Activated CD8-positive, alpha-beta T cell treated with anti-CD3 and anti-CD28 coated beads for 36 hours (primary cell): Measurements from ENCODE around the gene TGFBRAP1. TPM values are rescaled to one million over a fixed set of nuclear protein-coding genes. Genes with fewer than 3 reads are reported as not detected.

Experiments
- ATAC-seq: fragments of 200-7000 bp; cut with Tn5 transposase; one replicate; pipeline ENCODE4 v1.10.0; 2021; ENCODE audit warnings: mild to moderate bottlenecking, moderate library complexity
- CTCF ChIA-PET: fragments of 350-600 bp; sonication (Branson Sonifier 250); formaldehyde crosslinking; loops from one replicate; lab custom pipeline; 2021; ENCODE audit warnings: antibody characterized with exemption; lab: Charles Lee
- POLR2A ChIA-PET: fragments of 350-600 bp; sonication (Branson Sonifier 250); formaldehyde crosslinking; loops from one replicate; lab custom pipeline; 2021; ENCODE audit warnings: antibody characterized with exemption; lab: Charles Lee
- DNase-seq: peaks from one replicate; pipeline ENCODE4 v3.0.0-alpha.2; 2020
- H3K27ac Mint-ChIP-seq: one replicate; pipeline ENCODE4 v1.8.0; 2021; ENCODE audit warnings: mild to moderate bottlenecking, mixed read lengths
- H3K27me3 Mint-ChIP-seq: one replicate; pipeline ENCODE4 v1.8.0; 2021; ENCODE audit warnings: mixed read lengths
- H3K36me3 Mint-ChIP-seq: one replicate; pipeline ENCODE4 v1.8.0; 2021; ENCODE audit warnings: low read depth, mixed read lengths
- H3K4me1 Mint-ChIP-seq: one replicate; pipeline ENCODE4 v1.8.0; 2021; ENCODE audit warnings: low read depth, mixed read lengths
- H3K4me3 Mint-ChIP-seq: one replicate; pipeline ENCODE4 v1.8.0; 2021; ENCODE audit warnings: mild to moderate bottlenecking, moderate library complexity, mixed read lengths
- H3K9me3 Mint-ChIP-seq: one replicate; pipeline ENCODE4 v1.8.0; 2021; ENCODE audit warnings: mixed read lengths
- intact Hi-C: fragments of 100-400 bp; cut with micrococcal nuclease; formaldehyde crosslinking; loops from one replicate; pipeline ENCODE4 v1.10.0; 2022
- total RNA-seq, 2 experiments: library from RNA; stranded (reverse); gene quantifications; one replicate each; pipeline ENCODE4 v1.2.3, GENCODE V29; 2021
- TF ChIP-seq, protein P1 (sequence below): fragments of 200-600 bp; IDR thresholded peaks from one replicate; pipeline ENCODE4 v1.8.0; 2022; ENCODE audit warnings: antibody characterized with exemption, mild to moderate bottlenecking

Gene TGFBRAP1
- total RNA-seq, 2 experiments from 2014 or later: 17.9 to 20.2 TPM

DNA sequence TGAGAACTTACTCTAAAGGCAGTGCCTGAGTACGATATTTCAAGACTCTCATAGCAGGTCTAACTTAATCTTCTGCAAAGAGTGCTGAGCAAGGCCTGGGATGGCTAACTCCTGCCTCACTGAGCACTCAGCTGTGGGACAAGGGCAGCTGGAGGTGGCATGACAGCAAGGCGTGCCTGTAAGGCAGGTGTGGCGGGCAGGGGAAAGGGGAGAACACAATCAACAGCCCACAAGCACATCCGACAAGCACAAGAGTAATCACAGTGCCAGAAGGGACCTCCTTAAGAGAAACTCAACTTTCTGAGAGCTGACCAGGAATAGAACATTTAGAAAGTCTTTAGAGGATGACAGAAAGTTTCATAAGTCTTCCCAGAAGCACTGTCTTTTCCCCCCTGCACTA, 46.0 kb downstream of the TGFBRAP1 start:
- no peak for DNase-seq
- H3K36me3 Mint-ChIP-seq: peaks cover 51% of the 10 kb centered on the region
- H3K4me1 Mint-ChIP-seq: no peaks in the 10 kb centered on the region
- H3K9me3 Mint-ChIP-seq: no peaks in the 10 kb centered on the region
- H3K27ac Mint-ChIP-seq: no peak overlapping the region
- no peaks in the 10 kb centered on the region for H3K27me3 Mint-ChIP-seq
- ChIA-PET CTCF (no interaction called here), POLR2A (no interaction called here)
- no peak overlapping the region for H3K4me3 Mint-ChIP-seq
- no peak for ATAC-seq
- intact Hi-C loops: no loop called here
- TF ChIP-seq, protein P1, sequence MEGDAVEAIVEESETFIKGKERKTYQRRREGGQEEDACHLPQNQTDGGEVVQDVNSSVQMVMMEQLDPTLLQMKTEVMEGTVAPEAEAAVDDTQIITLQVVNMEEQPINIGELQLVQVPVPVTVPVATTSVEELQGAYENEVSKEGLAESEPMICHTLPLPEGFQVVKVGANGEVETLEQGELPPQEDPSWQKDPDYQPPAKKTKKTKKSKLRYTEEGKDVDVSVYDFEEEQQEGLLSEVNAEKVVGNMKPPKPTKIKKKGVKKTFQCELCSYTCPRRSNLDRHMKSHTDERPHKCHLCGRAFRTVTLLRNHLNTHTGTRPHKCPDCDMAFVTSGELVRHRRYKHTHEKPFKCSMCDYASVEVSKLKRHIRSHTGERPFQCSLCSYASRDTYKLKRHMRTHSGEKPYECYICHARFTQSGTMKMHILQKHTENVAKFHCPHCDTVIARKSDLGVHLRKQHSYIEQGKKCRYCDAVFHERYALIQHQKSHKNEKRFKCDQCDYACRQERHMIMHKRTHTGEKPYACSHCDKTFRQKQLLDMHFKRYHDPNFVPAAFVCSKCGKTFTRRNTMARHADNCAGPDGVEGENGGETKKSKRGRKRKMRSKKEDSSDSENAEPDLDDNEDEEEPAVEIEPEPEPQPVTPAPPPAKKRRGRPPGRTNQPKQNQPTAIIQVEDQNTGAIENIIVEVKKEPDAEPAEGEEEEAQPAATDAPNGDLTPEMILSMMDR: no peak

DNA sequence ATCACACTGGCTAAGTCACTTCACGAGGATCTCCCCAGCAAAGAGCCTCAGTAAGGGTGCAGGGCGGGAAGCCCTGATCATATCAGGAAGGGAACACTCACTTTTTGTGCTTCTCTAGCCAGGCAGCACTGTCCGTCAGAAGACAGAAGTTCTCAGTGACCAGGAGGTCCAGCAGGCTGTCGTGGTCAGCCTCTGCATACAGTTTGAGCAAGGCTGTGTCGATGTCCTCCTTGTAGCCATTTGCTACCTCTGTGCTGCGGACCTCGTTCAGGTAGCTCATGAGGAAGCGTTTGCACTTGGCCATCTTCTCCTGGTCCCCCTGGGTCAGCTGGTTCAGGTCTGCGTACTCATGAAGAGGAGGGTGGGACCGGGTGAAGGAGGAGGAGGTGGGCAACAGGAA, 49.3 kb downstream of the TGFBRAP1 start:
- no peak overlapping the region for H3K4me3 Mint-ChIP-seq
- no peak for ATAC-seq
- CTCF ChIA-PET: interaction anchor here (1.1 to 1.5 kb wide), 2 partner anchors 13 to 15 kb away, joined by 3 to 4 read pairs; no protein-coding TSS in a partner anchor
- no peaks in the 10 kb centered on the region for H3K27me3 Mint-ChIP-seq
- intact Hi-C loops: no loop called here
- DNase-seq: no peak
- POLR2A ChIA-PET: no interaction called here
- H3K4me1 Mint-ChIP-seq: no peaks in the 10 kb centered on the region
- TF ChIP-seq, protein P1: no peak
- no peaks in the 10 kb centered on the region for H3K9me3 Mint-ChIP-seq
- H3K27ac Mint-ChIP-seq: no peak overlapping the region
- H3K36me3 Mint-ChIP-seq: peaks cover 54% of the 10 kb centered on the region

DNA sequence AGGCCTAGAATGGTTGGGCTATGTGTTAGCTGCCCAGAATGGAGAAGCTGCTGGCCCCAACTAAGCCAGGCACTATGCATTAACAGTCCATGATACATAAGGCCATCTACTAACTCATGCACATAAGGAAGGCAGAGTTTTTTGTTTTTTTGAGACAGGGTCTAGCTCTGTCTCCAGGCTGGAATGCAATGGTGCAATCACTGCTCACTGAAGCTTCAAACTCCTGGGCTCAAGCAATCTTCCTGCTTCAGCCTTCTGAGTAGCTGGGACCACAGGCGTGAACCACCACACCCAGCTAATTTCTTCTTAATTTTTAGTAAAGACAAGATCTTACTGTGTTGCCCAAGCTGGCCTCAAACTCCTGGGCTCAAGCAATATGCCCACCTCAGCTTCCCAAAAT, 50.4 kb downstream of the TGFBRAP1 start:
- ChIA-PET CTCF (interaction anchor here (0.8 to 1.5 kb wide), 3 partner anchors 9 to 165 kb away, joined by 3 to 4 read pairs (median 4); no protein-coding TSS in a partner anchor), POLR2A (no interaction called here)
- Mint-ChIP-seq H3K27me3 (no peaks in the 10 kb centered on the region), H3K27ac (no peak overlapping the region), H3K4me1 (no peaks in the 10 kb centered on the region), H3K4me3 (no peak overlapping the region), H3K36me3 (peaks cover 50% of the 10 kb centered on the region), H3K9me3 (no peaks in the 10 kb centered on the region)
- DNase-seq: no peak
- intact Hi-C loops: no loop called here
- TF ChIP-seq, protein P1: no peak
- no peak for ATAC-seq

DNA sequence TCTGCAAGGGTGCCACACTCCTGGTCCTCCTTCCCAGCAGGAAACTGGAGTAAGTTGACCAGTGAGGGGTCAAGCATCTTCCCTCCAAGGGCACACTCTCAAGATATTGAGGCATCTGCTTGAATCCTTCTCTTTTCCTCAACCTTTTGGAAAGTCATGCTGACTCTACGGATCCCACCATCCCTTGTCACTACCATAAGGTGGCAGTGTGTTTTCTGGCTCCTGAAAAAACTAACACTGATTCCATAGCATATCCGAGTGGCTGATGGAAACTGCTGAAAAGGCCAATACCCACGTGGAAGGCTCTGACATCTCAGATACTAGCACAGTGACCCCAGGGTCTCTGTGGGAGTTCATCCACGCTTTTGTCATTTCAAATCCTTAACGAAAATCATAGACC, 50.9 kb downstream of the TGFBRAP1 start:
- Mint-ChIP-seq H3K4me1 (no peaks in the 10 kb centered on the region), H3K9me3 (no peaks in the 10 kb centered on the region), H3K27ac (no peak overlapping the region), H3K36me3 (peaks cover 50% of the 10 kb centered on the region), H3K4me3 (no peak overlapping the region), H3K27me3 (no peaks in the 10 kb centered on the region)
- intact Hi-C loops: no loop called here
- CTCF ChIA-PET: interaction anchor here (0.6 to 1.5 kb wide), 4 partner anchors 9 to 164 kb away, joined by 3 to 4 read pairs (median 4); no protein-coding TSS in a partner anchor
- POLR2A ChIA-PET: no interaction called here
- no peak for DNase-seq
- TF ChIP-seq, protein P1: no peak
- ATAC-seq: no peak

DNA sequence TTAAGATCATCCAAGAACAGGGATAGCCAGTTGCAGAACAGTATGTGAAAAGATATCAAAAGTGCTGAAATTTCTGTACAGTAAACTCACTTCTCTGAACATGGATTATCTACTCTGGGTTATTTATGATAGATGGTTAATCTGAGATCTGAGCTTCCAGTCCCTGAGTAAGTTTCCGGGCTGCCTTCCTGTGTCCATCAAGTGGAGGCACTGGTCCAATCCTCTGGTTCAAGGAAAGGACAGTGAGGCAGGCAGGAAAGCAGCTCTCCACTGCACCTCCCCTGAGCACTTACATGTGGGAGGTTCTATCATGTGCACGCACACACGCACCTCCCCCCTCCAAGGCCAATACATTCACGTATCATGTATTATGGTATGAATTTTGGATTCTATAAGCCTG, 55.5 kb downstream of the TGFBRAP1 start:
- H3K27me3 Mint-ChIP-seq: no peaks in the 10 kb centered on the region
- no peak overlapping the region for H3K4me3 Mint-ChIP-seq
- ChIA-PET CTCF (interaction anchor here (1.2 kb wide), 1 partner anchor 14 kb away, joined by 3 read pairs; no protein-coding TSS in a partner anchor), POLR2A (interaction anchor here (0.6 kb wide), 1 partner anchor 122 kb away, joined by 3 read pairs; no protein-coding TSS in a partner anchor)
- no peaks in the 10 kb centered on the region for H3K9me3 Mint-ChIP-seq
- no peak overlapping the region for H3K27ac Mint-ChIP-seq
- DNase-seq (no peak), ATAC-seq (no peak)
- intact Hi-C loops: no loop called here
- no peaks in the 10 kb centered on the region for H3K4me1 Mint-ChIP-seq
- TF ChIP-seq, protein P1: no peak
- H3K36me3 Mint-ChIP-seq: peaks cover 39% of the 10 kb centered on the region
